HepG2 (cell line): ENCODE results near the gene ATP2B2.

Source experiments
- CTCF ChIP-seq: sonication (generic); formaldehyde crosslinking; IDR thresholded peaks from 2 replicates; pipeline ENCODE4 v1.5.0; 2020; ENCODE audit warnings: mild to moderate bottlenecking, missing genetic modification reagents, moderate library complexity
- THRA ChIP-seq: sonication (generic); formaldehyde crosslinking; IDR thresholded peaks from 2 replicates; pipeline ENCODE4 v1.4.0; 2020; ENCODE audit warnings: missing genetic modification reagents, borderline replicate concordance
- ZBTB33 ChIP-seq: sonication (generic); formaldehyde crosslinking; IDR thresholded peaks from 2 replicates; pipeline ENCODE4 v1.4.0; 2020; ENCODE audit warnings: missing genetic modification reagents
- ZNF790 ChIP-seq: sonication (generic); formaldehyde crosslinking; IDR thresholded peaks from 2 replicates; pipeline ENCODE4 v1.8.0; 2022; ENCODE audit warnings: missing genetic modification reagents, mild to moderate bottlenecking, borderline replicate concordance

GRCh38 chr3:10322352-10322710 lies 183.1 kb downstream of the ATP2B2 start:
- no peak for TF ChIP-seq ZBTB33 (CRISPR knock-in tag)
- TF ChIP-seq CTCF: peak; percentile 50
- TF ChIP-seq THRA (CRISPR knock-in tag): no peak
- TF ChIP-seq ZNF790 (CRISPR knock-in tag): no peak
